ENCODE results near the gene TSPAN11.

GRCh38 chr12:30988646-30989286 is 62.2 kb downstream of the TSPAN11 start:
- TF ChIP-seq CTCF (IDR thresholded peaks at IDR 0.05; ENCODE audit: insufficient read depth, low read length, poor library complexity, severe bottlenecking) (no peak), EZH2phosphoT487 (conservative IDR thresholded peaks at IDR 0.05; ENCODE audit: low read length) (no peak)

Measured in SU-DHL-6 (cell line).